Loucy (cell line): ENCODE data around the gene CT45A5.
"Not testable (repeated sequence)": the region's sequence is repeated elsewhere in the genome, so short reads cannot be mapped to it uniquely, and the experiment has no call there.

Experiments
- EZH2phosphoT487 ChIP-seq: fragments of 200-600 bp; IDR thresholded peaks from 2 replicates; pipeline ENCODE4 v1.6.1; 2018; ENCODE audit warnings: antibody characterized with exemption, mild to moderate bottlenecking, moderate library complexity, borderline replicate concordance
- TF ChIP-seq, protein P1 (sequence below): fragments of 200-600 bp; sonication (generic); conservative IDR thresholded peaks from 2 replicates; pipeline ENCODE4 v1.5.1; 2014; ENCODE audit warnings: mild to moderate bottlenecking, antibody characterized with exemption, low read length

DNA sequence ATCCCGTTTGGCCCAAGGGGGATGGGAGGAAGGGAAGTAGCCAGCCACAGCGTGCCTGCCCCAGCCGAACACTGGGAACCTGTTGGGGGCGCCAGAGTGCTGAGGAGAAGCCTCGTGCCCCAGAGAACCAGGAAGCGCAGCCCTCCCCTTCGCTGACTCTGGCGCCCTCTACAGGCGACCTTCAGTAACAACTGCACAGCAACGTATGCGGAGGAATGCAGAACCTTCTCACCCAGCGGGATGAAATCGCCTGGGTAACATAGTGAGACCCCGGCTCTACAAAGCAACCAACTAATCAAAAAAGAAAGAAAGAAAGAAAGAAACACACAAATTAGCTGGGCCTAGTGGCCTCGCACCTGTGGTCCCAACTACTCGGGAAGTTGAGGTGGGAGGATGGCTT, at the start of gene CT45A5:
- TF ChIP-seq, protein P1, sequence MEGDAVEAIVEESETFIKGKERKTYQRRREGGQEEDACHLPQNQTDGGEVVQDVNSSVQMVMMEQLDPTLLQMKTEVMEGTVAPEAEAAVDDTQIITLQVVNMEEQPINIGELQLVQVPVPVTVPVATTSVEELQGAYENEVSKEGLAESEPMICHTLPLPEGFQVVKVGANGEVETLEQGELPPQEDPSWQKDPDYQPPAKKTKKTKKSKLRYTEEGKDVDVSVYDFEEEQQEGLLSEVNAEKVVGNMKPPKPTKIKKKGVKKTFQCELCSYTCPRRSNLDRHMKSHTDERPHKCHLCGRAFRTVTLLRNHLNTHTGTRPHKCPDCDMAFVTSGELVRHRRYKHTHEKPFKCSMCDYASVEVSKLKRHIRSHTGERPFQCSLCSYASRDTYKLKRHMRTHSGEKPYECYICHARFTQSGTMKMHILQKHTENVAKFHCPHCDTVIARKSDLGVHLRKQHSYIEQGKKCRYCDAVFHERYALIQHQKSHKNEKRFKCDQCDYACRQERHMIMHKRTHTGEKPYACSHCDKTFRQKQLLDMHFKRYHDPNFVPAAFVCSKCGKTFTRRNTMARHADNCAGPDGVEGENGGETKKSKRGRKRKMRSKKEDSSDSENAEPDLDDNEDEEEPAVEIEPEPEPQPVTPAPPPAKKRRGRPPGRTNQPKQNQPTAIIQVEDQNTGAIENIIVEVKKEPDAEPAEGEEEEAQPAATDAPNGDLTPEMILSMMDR = not testable (repeated sequence)
- not testable (repeated sequence) for TF ChIP-seq EZH2phosphoT487
